ENCODE results near the gene EIF5A.
A peak's percentile ranks its signal among the peaks of the same experiment; 100 is the strongest.

The EIF5A gene

DNA sequence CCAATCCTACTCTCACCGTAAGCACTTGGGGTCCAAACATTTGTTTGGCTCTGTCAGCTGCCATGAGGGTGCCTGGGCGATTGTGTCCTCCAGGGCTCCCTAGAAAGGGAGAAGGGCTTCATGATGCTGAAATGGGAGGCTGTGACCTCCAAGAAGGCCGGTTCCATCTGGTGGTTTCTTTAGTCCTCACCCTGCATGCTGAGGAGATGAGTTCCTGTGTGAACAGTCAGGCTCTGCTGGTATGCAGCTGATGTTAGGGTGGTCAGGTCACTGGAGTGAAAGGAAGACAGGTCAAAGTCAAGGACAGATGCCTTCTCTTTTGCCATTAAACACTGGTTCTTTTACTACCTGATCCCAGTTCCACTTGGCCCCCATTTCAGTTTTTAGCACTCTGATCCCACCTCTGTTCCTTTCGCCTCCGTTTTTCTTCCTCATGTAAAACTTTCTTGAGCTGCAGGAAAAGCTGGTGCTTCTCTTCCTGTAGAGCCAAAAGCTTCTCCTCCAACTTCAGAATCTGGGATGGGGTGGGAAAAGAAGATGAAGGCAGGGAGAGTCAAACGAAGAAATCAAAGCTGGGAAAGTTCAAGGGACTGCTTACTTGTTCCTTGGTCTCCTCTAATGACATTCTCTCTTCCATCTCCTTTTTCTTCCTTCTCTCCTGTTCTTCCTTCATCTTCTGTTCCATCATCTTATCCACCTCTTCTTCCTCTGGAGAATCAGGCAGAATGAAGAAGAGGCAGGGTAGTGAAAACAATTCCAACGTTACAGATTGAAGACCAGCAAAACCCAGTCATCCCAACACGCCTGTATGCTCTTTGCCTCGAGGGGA, 6.7 kb downstream of the EIF5A start:
- no peak for DNase-seq

DNA sequence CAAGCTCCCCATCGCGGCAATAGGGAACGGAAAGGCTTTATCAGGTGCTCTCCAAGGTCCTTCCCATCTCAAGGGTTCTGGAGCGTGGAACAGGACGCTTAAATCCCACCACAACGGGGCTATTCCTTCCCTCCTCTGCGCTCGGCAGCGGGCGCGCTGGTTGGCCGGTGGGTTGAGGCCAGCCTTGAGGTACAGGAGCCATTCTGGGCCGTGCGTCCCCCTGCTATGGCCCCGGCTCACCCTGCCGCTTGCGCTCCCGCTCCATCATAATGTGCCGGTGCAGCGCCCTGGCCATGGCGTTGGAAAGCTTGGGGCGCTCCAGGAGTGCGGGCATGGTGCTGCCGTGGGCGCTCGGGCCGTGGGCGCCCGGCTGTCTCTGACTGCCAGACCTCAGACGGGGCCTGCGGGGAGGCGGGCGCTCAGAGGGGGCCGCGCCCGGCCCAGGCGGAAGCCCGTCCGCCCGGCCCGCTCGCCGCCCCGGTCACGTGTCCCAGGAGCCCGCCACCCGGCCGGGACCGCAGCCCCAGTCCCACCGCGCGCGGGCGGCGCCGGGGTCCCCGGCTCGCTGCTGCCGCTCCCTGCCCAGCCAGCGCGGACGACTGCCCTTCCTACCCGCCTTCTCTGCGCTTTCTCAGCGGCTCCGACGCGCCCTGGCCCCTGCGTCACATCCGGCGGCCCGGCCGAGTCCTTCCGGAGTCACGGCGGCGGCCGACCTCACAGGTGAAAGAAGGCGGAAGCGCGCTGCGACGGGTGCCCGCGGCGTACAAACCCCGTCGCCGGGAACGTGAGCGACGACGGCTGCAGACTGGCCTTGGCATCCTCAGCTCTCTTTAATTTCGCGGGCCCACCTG, 7.5 kb downstream of the EIF5A start, which contains the start of gene GPS2:
GPS2 (minus strand) TSS at position 642 of the 851 bp plus-strand sequence; CDS start at position 334, 308 bp downstream.
- peak; percentile 93 for DNase-seq

DNA sequence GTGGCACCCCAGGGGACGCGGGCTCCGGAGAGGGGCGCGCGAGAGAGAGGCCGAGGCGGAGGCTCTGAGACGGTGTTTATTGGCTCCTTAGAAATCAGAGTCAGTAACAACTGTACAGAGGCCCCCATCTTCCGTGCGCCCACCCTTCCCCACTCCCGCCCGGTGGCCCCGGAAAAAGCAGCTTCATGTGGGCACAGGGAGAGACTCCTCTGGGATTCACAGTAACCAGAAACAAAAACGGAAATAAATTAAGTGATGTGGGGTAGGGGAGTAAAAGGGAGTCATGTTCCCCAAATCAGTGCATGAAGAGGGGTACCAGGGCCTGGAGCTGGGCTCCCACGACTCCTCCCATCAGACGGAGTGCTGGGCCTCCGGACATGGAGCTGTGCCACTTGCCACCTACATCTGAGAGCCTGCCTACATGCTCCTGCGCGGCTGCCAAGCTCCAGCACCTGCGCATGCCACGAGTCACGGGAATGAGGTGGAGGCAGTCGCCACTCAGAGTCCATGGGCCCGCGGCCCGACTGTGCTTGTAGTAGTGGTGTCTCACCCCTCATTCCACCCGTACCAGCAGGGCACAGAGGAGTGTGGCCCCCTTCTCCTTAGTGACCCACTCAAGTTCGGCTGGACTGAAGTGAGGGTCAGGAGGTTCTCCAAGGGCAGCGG, 8.3 kb downstream of the EIF5A start:
- DNase-seq: no peak

DNA sequence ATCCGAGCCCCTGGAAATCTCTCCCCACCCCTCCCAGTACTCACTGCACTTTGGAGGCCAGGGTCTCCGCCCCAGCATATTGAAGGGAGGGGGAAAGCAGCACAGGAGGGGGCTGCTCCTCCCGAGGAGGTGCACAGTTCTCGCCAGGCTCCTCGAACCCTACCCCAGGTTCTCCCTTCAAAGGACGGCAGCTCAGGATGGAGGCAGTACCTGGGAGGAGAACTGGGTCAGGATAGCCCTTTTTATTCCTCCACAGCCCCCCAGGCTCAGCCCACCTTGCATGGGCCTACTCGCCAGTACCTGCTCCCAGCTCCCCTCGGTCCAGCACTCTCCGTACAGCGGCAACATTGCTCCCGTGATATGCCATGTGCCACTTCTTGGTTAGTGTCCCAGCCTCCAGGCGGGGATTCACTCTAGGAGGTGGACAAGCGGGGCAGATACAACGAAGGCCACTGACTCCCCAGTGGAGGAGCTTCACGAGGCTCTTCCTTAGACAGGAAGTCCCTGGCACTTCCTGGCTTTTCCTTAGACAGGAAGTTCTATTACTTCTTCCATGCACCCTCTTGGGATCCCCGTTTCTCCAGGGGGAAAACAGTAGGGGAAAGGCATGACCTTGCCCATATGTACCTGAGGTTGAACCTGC, 9.9 kb downstream of the EIF5A start:
- DNase-seq: no peak

DNA sequence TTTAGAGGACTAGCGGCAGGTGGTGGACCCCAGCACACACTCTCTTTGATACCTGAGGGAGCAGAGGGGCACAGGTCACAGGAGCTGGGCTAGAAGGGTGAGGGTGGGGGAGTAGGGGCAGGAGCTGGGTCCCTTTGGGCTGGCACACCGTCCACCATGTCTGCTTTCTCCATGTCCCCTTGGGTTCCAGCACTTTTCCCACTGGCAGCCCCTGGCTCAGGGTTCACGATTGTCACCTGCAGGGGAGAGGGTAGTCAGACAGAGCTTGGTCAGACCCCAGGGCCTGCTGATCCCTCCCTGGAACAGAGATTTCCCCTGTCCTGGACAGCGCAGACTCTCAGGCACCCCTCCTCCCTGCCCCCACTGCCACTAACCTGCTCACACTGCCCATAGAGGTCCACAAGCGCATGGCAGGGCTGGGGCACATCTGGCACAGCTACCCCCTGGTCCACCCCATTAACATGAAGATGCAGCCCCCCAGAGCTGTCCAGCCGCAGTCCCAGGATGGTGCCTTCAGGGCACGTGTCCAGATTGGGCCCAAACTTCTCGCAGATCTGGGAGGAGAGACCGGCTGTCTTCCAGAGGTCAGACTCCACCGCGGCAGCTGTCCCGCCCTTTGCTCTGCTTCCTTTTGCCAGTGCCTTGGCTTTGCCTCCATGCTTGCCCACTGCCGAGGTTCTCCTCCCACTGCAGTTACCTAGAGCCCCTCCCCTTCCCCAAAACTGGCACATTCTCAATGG, 10.9 kb downstream of the EIF5A start:
- DNase-seq: no peak

DNA sequence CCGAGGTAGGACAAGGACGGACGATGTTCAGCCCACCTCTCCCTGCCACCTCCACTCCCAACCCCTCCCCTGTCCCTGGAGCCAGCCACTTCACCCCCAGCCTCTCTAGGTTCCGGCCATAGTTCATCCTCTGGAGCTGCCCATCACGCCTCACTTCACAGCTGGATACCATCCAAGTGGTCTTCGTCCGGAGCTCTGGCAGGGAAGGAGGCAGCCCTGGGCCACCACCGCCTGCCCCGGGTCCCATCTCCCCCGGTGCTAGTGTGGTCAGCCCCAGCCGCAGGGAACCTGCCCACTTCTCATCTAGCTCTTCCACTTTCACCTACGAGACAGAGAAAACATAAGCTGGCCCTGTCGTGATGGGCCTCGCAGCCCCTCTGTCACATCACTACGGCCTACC, 14.0 kb downstream of the EIF5A start:
- DNase-seq: no peak

DNA sequence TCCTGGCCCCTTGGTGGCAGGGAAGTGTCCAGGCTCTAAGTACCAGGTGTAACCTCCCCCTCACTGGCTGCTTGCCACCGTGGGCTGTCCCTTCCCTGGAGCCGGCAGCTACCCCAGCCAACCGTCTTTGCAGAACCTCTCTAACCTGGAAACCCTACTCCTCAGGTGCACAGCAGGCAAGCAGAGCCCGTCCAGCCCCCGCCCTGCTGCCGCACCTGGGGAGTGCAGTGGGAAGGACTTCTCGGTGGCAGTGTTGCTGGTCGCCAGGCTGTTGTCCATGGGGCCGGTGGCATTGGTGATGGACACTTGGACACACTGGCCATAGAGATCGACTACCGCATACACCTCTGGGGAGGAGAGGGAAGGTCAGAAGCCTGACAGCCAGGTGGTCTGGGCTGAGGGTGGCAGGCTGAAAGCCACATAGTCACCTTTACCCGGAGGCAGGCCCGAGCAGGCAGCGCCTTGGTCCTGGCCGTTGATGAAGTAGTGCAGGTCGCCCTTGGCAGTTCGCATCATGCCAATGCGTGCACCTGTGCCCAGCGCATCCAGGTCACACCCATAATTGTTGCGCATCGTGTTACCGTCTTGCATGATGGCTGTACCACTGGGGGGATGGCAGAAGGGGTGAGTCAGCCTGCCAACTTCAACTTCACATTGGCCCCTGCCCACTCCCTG, 15.2 kb downstream of the EIF5A start:
- no peak for DNase-seq

DNA sequence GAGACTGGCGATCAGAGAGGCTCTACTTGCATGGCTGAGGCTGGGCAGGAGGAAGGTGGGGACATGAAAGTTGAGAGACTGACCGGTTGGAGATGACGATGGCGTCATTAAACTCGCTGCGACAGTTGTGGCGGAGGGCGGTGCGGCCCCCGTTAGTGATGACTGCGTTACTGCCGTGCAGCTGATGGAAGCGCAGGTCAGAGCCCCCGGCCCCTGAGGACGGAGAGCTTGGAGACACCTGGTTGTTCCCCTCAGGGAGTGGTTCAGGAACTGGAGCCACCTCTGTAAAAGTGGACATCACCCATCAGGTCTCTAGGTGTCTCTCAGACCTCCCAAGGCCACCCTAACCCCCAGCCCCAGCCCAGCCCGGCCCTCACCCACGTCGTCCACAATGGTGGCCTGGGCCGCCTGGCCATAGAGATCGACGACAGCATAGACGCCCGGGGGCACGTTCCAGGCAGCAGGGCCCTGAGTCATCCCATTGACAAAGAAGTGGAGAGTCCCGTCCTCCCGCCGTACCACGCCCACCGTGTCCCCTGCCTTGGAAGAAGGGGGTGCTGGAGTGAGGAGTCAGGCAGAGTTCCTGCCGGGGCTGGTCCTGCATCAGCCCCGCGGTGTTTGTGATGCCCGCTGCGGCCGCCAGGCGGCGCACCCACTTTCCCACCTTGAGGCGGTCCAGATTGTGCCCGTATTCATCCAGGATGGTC, 16.5 kb downstream of the EIF5A start:
- peak; percentile 63 for DNase-seq

DNA sequence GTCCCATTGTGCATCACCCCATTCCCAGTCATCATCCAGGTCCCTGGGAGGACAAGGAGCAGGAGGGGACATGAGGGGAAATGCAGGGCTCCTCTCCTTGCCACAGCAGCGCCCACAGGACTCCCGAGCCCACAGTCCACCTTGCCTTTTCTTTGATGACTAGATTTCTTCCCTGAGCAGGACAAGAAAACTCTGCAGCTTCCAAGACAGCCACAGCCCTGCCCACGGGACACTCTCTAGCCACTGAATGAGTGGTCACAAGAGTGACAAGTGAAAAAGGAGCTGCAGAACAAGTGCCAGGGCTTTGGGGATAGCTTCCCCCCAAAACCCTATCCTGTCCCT, 17.0 kb downstream of the EIF5A start:
- no peak for DNase-seq

DNA sequence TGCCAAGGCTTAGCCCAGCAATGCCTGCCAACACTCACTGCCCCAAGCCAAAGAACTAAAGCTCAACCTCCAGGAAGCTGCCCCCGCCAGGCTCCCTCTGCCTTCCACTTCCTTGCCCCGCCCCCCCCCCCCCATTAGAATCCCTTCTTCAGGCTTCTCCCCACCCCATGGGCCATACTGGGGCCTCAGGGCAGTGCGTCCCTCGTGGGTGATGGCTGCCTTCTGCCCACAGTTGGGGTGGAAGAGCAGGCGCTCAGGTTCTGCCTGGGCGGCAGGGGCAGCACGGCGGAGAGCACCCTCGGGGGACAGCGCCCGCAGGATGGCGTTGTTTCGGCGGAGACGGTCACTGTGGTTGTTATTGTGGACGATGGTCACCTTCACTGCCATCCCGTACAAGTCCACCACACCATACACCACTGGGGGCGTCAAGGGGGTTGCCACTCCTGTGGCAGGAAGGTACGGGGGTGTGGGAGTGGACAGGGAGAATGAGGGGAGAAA, 17.7 kb downstream of the EIF5A start:
- DNase-seq: no peak

DNA sequence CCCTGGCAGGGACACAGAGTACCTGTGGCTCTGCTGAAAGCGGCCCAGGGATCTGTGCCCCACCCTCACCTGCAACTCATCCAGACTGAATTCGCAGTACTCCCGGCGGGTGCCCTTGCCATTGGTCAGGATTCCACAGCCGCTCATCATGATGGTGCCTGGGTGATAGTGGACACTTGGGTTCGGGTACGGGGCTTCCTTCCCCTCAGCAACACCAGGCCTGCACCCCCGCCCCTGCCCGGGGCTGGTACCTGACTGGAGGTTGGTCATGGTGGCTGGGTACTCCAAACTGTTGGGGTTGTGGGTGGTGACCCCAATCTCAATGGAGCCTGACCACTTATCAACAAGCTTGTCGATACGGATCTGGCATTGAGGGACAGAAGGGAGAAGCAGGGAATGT, 18.8 kb downstream of the EIF5A start:
- DNase-seq: no peak

DNA sequence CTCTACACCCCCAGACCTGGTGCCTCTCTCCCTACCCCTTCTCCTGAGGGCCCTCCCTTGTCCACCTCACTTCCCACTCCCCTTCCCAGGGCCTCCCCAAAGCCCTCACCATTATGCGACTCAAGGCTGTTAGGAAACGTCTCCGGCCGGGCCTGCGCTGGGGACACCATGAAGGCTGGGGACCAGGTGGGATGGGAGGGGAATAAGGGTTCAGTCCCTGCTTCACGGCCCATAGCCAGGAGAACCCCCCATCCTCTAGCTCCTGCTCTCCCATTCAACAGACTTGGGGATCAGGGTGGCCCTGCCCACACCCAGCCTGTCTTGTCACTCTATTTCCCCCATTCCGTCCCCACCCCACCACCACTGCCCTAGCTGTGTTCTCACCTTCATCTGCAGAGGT, 19.6 kb downstream of the EIF5A start:
- no peak for DNase-seq

DNA sequence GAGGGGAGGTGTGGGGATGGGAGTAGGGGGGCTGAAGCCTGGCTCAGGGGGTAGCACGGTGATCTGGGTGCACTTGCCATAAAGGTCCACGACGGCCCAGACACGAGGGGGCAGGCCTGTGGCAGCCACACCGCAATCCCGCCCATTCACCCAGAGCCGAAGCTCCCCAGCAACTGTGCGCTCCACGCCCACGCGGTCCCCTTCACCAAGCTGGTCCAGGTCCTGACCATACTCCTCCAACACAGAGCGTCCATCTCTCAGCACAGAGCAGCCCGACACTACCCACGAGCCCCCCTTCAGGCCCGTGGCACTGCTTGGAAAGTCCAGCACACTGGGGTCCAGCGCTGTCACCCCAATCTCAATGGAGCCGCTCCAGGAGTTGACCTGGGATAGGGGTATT, 20.1 kb downstream of the EIF5A start:
- DNase-seq: no peak

DNA sequence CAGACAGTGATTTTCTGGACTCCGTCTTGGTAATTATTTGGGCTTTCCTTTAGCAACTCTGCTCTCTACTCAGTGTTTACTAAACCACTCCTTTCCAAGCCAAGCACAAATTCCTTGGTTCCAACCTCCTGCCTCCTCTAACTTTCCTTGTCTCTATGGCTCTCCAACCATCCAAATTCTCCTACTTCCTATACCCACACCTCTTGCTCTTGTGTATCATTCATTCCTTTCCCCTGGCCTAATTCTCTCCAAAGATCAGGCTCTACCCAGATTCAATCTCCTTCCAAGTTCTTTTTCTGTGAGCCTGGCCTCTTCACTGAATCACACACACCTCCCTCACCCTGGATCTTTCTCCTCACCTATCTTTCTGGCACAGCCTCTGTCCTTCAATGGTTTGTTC, 20.6 kb downstream of the EIF5A start:
- no peak for DNase-seq

DNA sequence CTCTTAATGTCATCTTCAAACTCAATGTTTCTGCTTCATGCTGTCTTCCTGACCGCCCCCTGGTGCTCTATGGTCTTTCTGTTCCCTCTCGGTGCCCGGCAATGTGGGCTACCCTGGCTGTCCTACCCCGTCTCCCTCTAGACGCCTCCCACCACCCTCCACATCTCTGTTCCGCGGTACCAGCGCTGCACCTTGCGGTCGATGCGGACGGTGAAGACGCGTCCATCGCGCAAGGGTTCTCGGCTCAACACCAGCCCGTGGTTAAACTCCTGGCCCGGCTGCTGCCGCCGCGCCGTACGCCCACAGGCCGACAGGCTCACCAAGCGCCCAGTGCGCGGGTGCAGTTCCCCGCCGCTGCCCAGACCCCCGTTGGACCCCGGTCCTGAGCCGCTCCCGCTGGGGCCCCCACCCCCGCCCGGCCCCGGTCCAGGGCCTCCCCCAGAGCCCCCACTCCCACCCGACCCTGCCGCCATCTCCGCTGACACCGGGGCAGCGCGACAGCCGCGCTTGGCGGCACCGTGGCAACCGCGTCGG, 21.5 kb downstream of the EIF5A start, which contains the start of gene NEURL4:
NEURL4 (minus strand) TSS at position 496 of the 534 bp plus-strand sequence; CDS start at position 473, 23 bp downstream.
- DNase-seq: no peak

DNA sequence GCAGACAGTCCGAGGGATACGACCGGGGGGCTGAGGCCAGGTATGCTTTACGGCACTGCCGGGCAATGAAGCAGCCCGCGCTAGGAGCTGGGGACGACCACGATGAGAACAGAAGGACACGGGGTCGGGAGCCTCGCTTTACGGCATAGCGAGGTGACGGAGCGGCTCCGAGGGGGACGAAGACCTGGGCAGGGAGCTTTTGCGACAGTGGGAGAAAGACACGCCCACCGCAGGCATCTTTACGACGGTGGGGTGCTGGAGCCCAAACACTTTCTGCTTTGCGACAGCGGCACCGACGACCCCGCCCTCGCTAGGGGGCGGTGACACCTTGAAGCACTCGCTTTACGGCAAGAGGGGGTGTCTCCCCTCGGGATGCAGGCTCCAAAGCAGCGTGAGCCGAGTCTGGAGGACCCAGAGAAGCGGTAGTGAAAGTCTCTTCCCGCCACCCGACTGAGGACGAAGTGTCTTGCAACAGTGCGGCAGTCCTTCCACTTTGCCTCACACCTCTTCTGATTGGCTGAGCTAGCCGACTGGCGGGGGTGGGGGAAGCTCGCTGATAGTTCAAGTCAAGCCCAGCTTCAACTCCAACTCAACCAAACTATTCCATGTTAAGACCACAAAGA, 22.1 kb downstream of the EIF5A start:
- DNase-seq: peak; percentile 99

DNA sequence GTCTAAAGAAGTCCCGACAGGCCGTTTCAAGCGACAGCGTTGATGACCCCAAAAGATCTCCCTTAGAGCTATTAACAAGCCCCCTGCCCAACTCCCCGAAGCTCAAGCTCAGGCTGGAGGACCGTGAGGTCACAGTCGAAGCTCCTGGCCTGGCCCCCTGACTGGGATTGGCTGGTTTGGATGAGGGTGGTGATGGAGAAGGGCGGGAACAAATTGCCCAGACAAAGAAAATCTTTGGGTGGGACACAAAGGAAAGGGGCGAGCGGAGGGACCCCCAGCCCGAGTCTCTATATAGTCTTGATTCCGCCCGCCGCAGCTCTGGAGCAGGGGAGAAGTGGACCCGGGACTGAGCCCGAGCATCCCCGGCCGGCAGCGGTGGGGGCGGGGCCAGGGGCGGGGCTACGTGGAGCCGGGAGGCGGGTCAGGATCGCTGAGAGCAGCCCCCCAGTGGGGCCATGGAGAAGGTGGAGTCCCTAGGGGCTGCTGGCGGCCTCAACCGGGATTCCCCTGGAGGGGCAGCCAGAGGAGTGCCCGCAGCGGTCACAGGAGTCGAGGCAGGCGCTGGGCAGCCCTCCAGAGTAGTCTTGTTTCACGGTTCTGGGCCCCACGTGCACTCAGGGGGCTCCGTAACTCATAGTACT, 22.7 kb downstream of the EIF5A start:
- DNase-seq: peak; percentile 97

DNA sequence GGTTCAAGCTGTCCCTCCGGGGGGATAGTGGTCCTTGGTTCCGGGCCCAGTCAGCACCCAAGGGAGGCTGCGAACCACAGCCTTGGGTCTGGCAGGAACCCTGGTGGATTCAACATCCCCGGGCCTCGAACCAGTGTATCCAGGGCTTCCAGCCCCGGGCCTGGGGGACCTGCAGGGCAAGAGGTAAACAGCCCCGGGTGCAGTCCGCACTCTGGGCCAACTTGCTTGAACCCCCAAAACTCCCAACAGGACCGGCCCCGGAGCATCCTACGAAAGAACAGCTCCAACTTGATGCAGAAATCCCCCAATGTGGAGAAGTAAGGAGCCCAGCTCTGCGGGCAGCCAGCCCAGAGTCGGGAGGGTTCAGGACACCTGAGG, 23.2 kb downstream of the EIF5A start:
- no peak for DNase-seq

DNA sequence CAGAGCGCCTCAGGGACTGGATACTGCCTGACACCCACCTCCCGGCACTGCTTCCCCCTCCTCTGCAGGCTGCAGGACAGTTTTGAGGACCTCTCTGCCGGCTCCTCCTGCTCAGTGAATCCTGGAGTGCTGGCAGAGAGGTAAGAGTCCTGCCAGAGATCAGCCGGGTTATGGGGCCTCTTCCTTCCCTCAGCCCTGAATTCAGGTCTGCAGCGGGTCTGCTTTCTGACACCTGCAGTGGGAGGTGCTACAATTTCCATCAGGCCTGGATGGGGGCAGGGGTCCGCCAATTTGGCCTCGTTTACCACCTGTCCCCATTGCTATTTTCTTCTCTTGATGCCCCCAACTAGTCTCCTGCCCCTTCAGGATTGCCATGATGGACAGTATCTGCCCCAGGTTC, 24.7 kb downstream of the EIF5A start:
- DNase-seq: no peak
